ENCODE data around the gene HEPH. TPM values are rescaled to one million over a fixed set of nuclear protein-coding genes. Genes with fewer than 3 reads are reported as not detected.

Gene HEPH
- total RNA-seq, 1 donor from 2014 or later, result 14.0 TPM

- H3K4me3 Mint-ChIP-seq, result peak overlapping the region; percentile 88
These were observed 423 bp downstream of the HEPH start for GRCh38 chrX:66164470-66164869.

GRCh38 chrX:66164931-66165330 is 884 bp downstream of the HEPH start:
- peaks cover 2% of the 10 kb centered on the region for H3K9me3 Mint-ChIP-seq
- H3K4me1 Mint-ChIP-seq, result peaks cover 7% of the 10 kb centered on the region
- TF ChIP-seq CTCF (conservative IDR thresholded peaks at IDR 0.05), result no peak
- H3K27ac Mint-ChIP-seq (ENCODE audit: unreplicated experiment), result no peak overlapping the region
- no peak overlapping the region for H3K4me3 Mint-ChIP-seq
- no peaks in the 10 kb centered on the region for H3K27me3 Mint-ChIP-seq (ENCODE audit: low read depth)
- DNase-seq (ENCODE audit: low read depth, low spot score), result no peak
- no peaks in the 10 kb centered on the region for H3K36me3 Mint-ChIP-seq (ENCODE audit: low read depth)

More at GRCh38 chrX:66164470-66164869, 423 bp downstream of the HEPH start:
- no peaks in the 10 kb centered on the region for H3K27me3 Mint-ChIP-seq (ENCODE audit: low read depth)
- TF ChIP-seq CTCF (conservative IDR thresholded peaks at IDR 0.05), result no peak
- peaks cover 7% of the 10 kb centered on the region for H3K4me1 Mint-ChIP-seq
- DNase-seq (ENCODE audit: low read depth, low spot score), result no peak
- H3K27ac Mint-ChIP-seq (ENCODE audit: unreplicated experiment), result peak overlapping the region; percentile 90
- H3K9me3 Mint-ChIP-seq, result peaks cover 6% of the 10 kb centered on the region
- H3K36me3 Mint-ChIP-seq (ENCODE audit: low read depth), result no peaks in the 10 kb centered on the region

- Mint-ChIP-seq H3K4me3 (no peak overlapping the region), H3K4me1 (peaks cover 7% of the 10 kb centered on the region), H3K36me3 (ENCODE audit: low read depth) (no peaks in the 10 kb centered on the region), H3K27me3 (ENCODE audit: low read depth) (no peaks in the 10 kb centered on the region), H3K27ac (ENCODE audit: unreplicated experiment) (no peak overlapping the region), H3K9me3 (peaks cover 2% of the 10 kb centered on the region)
- DNase-seq (ENCODE audit: low read depth, low spot score), result no peak
- no peak for TF ChIP-seq CTCF (conservative IDR thresholded peaks at IDR 0.05)
These were observed 2.6 kb downstream of the HEPH start for GRCh38 chrX:66166671-66167070.

GRCh38 chrX:66167431-66167830 is 3.4 kb downstream of the HEPH start:
- peaks cover 7% of the 10 kb centered on the region for H3K4me1 Mint-ChIP-seq
- H3K4me3 Mint-ChIP-seq, result no peak overlapping the region
- no peaks in the 10 kb centered on the region for H3K36me3 Mint-ChIP-seq (ENCODE audit: low read depth)
- no peak for TF ChIP-seq CTCF (conservative IDR thresholded peaks at IDR 0.05)
- H3K9me3 Mint-ChIP-seq, result peaks cover 2% of the 10 kb centered on the region
- no peak for DNase-seq (ENCODE audit: low read depth, low spot score)
- no peak overlapping the region for H3K27ac Mint-ChIP-seq (ENCODE audit: unreplicated experiment)
- H3K27me3 Mint-ChIP-seq (ENCODE audit: low read depth), result no peaks in the 10 kb centered on the region

GRCh38 chrX:66176134-66176533 is 12.1 kb downstream of the HEPH start:
- Mint-ChIP-seq H3K9me3 (peaks cover 18% of the 10 kb centered on the region), H3K4me1 (no peaks in the 10 kb centered on the region), H3K4me3 (no peak overlapping the region), H3K27ac (ENCODE audit: unreplicated experiment) (no peak overlapping the region), H3K27me3 (ENCODE audit: low read depth) (no peaks in the 10 kb centered on the region), H3K36me3 (ENCODE audit: low read depth) (peaks cover 44% of the 10 kb centered on the region)
- no peak for DNase-seq (ENCODE audit: low read depth, low spot score)
- no peak for TF ChIP-seq CTCF (conservative IDR thresholded peaks at IDR 0.05)

GRCh38 chrX:66191563-66191962 is 27.5 kb downstream of the HEPH start:
- TF ChIP-seq CTCF (conservative IDR thresholded peaks at IDR 0.05), result no peak
- peaks cover 3% of the 10 kb centered on the region for H3K9me3 Mint-ChIP-seq
- peaks cover 4% of the 10 kb centered on the region for H3K36me3 Mint-ChIP-seq (ENCODE audit: low read depth)

More at GRCh38 chrX:66191563-66191962, 27.5 kb downstream of the HEPH start:
- Mint-ChIP-seq H3K27ac (ENCODE audit: unreplicated experiment) (no peak overlapping the region), H3K4me1 (no peaks in the 10 kb centered on the region), H3K4me3 (no peak overlapping the region), H3K27me3 (ENCODE audit: low read depth) (no peaks in the 10 kb centered on the region)
- DNase-seq (ENCODE audit: low read depth, low spot score), result no peak

Measured in neural crest cell (in vitro differentiated cells).